HG03039 (cell line): ENCODE results near the gene LRRC59.

Experiments
- ATAC-seq: cut with Tn5 transposase; IDR thresholded peaks from one replicate; pipeline ENCODE4 v1.9.1; 2021; ENCODE audit warnings: mild to moderate bottlenecking, moderate library complexity; ENCODE audit not compliant: unreplicated experiment

Gene LRRC59

GRCh38 chr17:50363217-50364060 lies 33.9 kb downstream of the LRRC59 start:
- no peak for ATAC-seq

GRCh38 chr17:50362661-50363060 lies 34.7 kb downstream of the LRRC59 start:
- ATAC-seq = no peak

GRCh38 chr17:50361561-50362480 lies 35.5 kb downstream of the LRRC59 start:
- no peak for ATAC-seq

- no peak for ATAC-seq
These were observed 36.7 kb downstream of the LRRC59 start for GRCh38 chr17:50360486-50361115.

GRCh38 chr17:50359998-50360461 lies 37.3 kb downstream of the LRRC59 start:
- no peak for ATAC-seq

GRCh38 chr17:50359005-50359699 lies 38.2 kb downstream of the LRRC59 start:
- no peak for ATAC-seq

- no peak for ATAC-seq
These were observed 39.1 kb downstream of the LRRC59 start for GRCh38 chr17:50358177-50358576.

GRCh38 chr17:50356892-50357510 lies 40.3 kb downstream of the LRRC59 start:
- ATAC-seq = no peak

- ATAC-seq = no peak
These were observed 40.9 kb downstream of the LRRC59 start for GRCh38 chr17:50356418-50356817.

- no peak for ATAC-seq
These were observed 41.5 kb downstream of the LRRC59 start for GRCh38 chr17:50355701-50356341.

- no peak for ATAC-seq
These were observed 42.0 kb downstream of the LRRC59 start for GRCh38 chr17:50355336-50355700.

GRCh38 chr17:50354776-50355175 lies 42.5 kb downstream of the LRRC59 start:
- no peak for ATAC-seq

GRCh38 chr17:50354198-50354597 lies 43.1 kb downstream of the LRRC59 start:
- no peak for ATAC-seq

- no peak for ATAC-seq
These were observed 43.6 kb downstream of the LRRC59 start for GRCh38 chr17:50353600-50354195.

- ATAC-seq = no peak
These were observed 44.4 kb downstream of the LRRC59 start for GRCh38 chr17:50352693-50353599.

GRCh38 chr17:50352072-50352692 lies 45.1 kb downstream of the LRRC59 start:
- no peak for ATAC-seq

- ATAC-seq = no peak
These were observed 46.6 kb downstream of the LRRC59 start for GRCh38 chr17:50350733-50351132.

- no peak for ATAC-seq
These were observed 48.1 kb downstream of the LRRC59 start for GRCh38 chr17:50349243-50349600.
